ENCODE measurements around the gene ETDB. TPM values are rescaled to one million over a fixed set of nuclear protein-coding genes. Genes with fewer than 3 reads are reported as not detected.

Gene ETDB
- polyA plus RNA-seq, 3 donors, result not detected

DNA sequence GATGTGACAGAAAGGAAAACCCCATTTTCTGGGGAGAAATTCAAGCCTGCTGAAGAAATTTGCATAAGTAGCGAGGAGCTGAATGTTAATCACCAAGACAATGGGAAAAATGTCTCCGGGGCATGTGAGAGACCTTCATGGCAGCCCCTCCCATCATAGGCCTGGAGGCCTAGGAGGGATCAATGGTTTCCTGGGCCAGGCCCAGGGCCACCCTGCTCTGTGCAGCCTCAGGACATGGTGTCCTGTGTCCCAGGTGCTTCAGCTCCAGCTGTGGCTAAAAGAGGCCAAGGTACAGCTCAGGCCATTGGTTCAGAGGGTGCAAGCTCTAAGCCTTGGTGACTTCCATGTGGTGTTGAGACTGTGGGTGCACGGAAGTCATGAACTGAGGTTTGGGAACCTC, 31.2 kb downstream of the ETDB start:
- Mint-ChIP-seq H3K27ac (no peak overlapping the region), H3K4me1 (peaks cover 3% of the 10 kb centered on the region), H3K27me3 (ENCODE audit: low read depth in 3 of 3) (peaks cover 3 to 11% (median 5%) of the 10 kb centered on the region in 3 donors), H3K4me3 (no peak overlapping the region), H3K9me3 (peaks cover 2 to 10% (median 6%) of the 10 kb centered on the region in 7 donors), H3K36me3 (no peaks in the 10 kb centered on the region)
- Histone ChIP-seq H2AFZ (ENCODE audit: insufficient read depth, low read depth, low read length, poor library complexity, severe bottlenecking) (no peak overlapping the region), H3K79me2 (ENCODE audit: insufficient read depth, low read length) (no peaks in the 10 kb centered on the region), H3K4me1 (ENCODE audit: control insufficient read depth in 1 of 2, insufficient read depth in 2 of 2, low read length in 2 of 2) (no peaks in the 10 kb centered on the region), H4K20me1 (ENCODE audit: insufficient read depth, low read length) (no peaks in the 10 kb centered on the region), H3K36me3 (replicated peaks in 1 of 2; ENCODE audit: control insufficient read depth in 1 of 2, insufficient read depth in 2 of 2, low read length in 2 of 2) (no peaks in the 10 kb centered on the region), H3K27me3 (ENCODE audit: control insufficient read depth in 2 of 2, insufficient read depth in 2 of 2, low read length in 2 of 2) (no peaks in the 10 kb centered on the region), H3K27ac (ENCODE audit: low read depth in 1 of 2, low read length in 2 of 2) (no peak overlapping the region), H3K4me2 (replicated peaks; ENCODE audit: extremely low read depth, low read length, poor library complexity, severe bottlenecking) (no peak overlapping the region), H3K9me3 (replicated peaks in 1 of 2; ENCODE audit: control insufficient read depth in 1 of 2, insufficient read depth in 1 of 2, low read length in 2 of 2) (no peaks in the 10 kb centered on the region), H3K9ac (ENCODE audit: insufficient read depth, low read length, poor library complexity, severe bottlenecking) (no peak overlapping the region), H3K4me3 (replicated peaks in 1 of 3; ENCODE audit: low read depth in 2 of 3, low read length in 3 of 3) (no peak overlapping the region)
- DNase-seq, result no peak
- TF ChIP-seq, protein P1, sequence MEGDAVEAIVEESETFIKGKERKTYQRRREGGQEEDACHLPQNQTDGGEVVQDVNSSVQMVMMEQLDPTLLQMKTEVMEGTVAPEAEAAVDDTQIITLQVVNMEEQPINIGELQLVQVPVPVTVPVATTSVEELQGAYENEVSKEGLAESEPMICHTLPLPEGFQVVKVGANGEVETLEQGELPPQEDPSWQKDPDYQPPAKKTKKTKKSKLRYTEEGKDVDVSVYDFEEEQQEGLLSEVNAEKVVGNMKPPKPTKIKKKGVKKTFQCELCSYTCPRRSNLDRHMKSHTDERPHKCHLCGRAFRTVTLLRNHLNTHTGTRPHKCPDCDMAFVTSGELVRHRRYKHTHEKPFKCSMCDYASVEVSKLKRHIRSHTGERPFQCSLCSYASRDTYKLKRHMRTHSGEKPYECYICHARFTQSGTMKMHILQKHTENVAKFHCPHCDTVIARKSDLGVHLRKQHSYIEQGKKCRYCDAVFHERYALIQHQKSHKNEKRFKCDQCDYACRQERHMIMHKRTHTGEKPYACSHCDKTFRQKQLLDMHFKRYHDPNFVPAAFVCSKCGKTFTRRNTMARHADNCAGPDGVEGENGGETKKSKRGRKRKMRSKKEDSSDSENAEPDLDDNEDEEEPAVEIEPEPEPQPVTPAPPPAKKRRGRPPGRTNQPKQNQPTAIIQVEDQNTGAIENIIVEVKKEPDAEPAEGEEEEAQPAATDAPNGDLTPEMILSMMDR (IDR thresholded peaks at IDR 0.05), result no peak
- 100% methylated on average over 1 of the region's 3 CpGs for WGBS (ENCODE audit: insufficient coverage)
- intact Hi-C loops (cut with micrococcal nuclease), result no loop called here

DNA sequence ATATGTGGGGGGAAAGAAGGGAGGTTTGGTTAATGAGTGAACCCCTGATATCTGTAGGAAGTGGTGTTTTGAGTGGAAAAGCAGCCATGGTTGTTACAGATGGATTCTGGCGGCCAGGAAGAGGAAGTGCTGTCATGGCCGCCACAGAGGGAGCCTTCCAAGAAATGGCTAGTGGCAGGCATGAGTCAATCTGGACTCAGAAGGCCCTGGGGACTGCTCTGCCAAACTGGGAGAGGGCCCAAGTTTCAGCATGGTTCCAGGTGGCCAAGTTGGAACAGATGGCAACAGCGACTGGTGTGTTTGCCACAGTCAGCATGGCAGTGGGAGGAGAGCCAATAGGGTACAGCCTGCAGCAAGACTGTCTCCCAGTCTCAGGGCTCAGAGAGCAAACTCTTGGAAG, 32.5 kb downstream of the ETDB start:
- WGBS (ENCODE audit: insufficient coverage), result 80% methylated on average over 2 of the region's 3 CpGs
- Histone ChIP-seq H3K9ac (ENCODE audit: insufficient read depth, low read length, poor library complexity, severe bottlenecking) (no peak overlapping the region), H3K79me2 (ENCODE audit: insufficient read depth, low read length) (no peaks in the 10 kb centered on the region), H3K9me3 (replicated peaks in 1 of 2; ENCODE audit: control insufficient read depth in 1 of 2, insufficient read depth in 1 of 2, low read length in 2 of 2) (no peaks in the 10 kb centered on the region), H2AFZ (ENCODE audit: insufficient read depth, low read depth, low read length, poor library complexity, severe bottlenecking) (no peak overlapping the region), H3K27me3 (ENCODE audit: control insufficient read depth in 2 of 2, insufficient read depth in 2 of 2, low read length in 2 of 2) (no peaks in the 10 kb centered on the region), H3K4me1 (ENCODE audit: control insufficient read depth in 1 of 2, insufficient read depth in 2 of 2, low read length in 2 of 2) (no peaks in the 10 kb centered on the region), H3K4me3 (replicated peaks in 1 of 3; ENCODE audit: low read depth in 2 of 3, low read length in 3 of 3) (no peak overlapping the region), H3K4me2 (replicated peaks; ENCODE audit: extremely low read depth, low read length, poor library complexity, severe bottlenecking) (no peak overlapping the region), H4K20me1 (ENCODE audit: insufficient read depth, low read length) (no peaks in the 10 kb centered on the region), H3K27ac (ENCODE audit: low read depth in 1 of 2, low read length in 2 of 2) (no peak overlapping the region), H3K36me3 (replicated peaks in 1 of 2; ENCODE audit: control insufficient read depth in 1 of 2, insufficient read depth in 2 of 2, low read length in 2 of 2) (no peaks in the 10 kb centered on the region)
- peaks cover 2 to 10% (median 6%) of the 10 kb centered on the region in 7 donors for H3K9me3 Mint-ChIP-seq
- H3K4me1 Mint-ChIP-seq, result peaks cover 3% of the 10 kb centered on the region
- no peak for DNase-seq
- no peak overlapping the region for H3K4me3 Mint-ChIP-seq
- H3K27ac Mint-ChIP-seq, result no peak overlapping the region
- intact Hi-C loops (cut with micrococcal nuclease), result no loop called here
- peaks cover 1 to 12% (median 3%) of the 10 kb centered on the region in 3 donors for H3K27me3 Mint-ChIP-seq (ENCODE audit: low read depth in 3 of 3)
- TF ChIP-seq, protein P1 (IDR thresholded peaks at IDR 0.05), result no peak
- H3K36me3 Mint-ChIP-seq, result no peaks in the 10 kb centered on the region
